ENCODE results near the gene GJB5. TPM values are rescaled to one million over a fixed set of nuclear protein-coding genes. Genes with fewer than 3 reads are reported as not detected.
"Not testable (repeated sequence)": the region's sequence is repeated elsewhere in the genome, so short reads cannot be mapped to it uniquely, and the experiment has no call there.

Gene GJB5
- total RNA-seq, 1 donor from 2014 or later = not detected

DNA sequence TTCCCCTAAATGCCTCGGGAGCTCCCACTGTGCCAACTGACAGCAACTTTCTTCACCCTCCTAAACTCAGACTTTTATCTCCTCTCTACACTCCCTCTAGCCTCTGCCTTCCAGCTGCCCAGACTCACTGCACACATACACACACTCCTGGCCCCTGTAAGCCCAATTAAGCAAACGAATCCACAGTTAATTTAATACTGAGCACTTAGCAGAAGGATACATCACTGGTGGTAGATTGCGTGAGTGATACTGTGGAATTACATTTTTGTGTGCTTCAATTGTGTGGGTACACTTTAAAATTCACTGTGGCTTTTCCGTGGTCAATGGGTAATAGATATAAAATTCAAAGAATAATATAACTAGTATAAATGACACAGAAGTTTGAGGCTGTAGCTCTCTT lies 33.6 kb upstream of the GJB5 start:
- peaks cover 3% of the 10 kb centered on the region for H3K27me3 Mint-ChIP-seq (ENCODE audit: unreplicated experiment)
- H3K4me3 Mint-ChIP-seq (ENCODE audit: unreplicated experiment) = no peak overlapping the region
- no peaks in the 10 kb centered on the region for H3K9me3 Mint-ChIP-seq (ENCODE audit: unreplicated experiment)

DNA sequence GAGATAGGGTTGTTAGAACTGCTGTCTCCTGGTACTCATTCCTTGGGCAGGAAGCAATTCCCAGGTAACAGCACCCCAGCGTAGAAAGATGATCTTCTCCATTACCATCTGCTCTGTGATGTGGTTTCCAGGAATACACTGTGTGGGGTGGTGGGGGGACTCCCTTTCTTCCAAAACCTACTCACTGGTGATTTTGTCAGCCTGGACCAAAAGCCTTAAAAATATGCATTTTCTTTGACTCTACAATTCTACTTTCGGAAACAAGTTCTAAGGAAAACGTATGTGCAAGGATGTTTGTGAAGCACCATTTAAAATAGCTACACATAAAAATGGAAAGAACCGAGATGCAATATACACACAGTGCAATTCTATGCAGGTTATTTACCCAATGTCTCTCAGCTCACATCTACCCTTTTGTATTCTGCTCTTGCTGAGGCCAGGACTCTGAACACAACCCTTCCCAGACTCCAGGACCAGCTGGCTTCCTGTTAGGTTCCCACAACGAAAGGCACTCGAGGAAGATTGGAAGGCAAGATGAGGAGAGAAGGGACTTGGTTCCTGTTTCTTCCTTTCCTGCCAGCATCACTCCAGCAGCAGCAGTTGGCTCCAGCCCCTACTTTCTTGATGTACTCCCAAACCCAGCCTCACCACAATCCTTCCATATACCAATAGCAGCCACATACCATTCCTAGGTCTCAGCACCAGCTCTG lies 33.0 kb upstream of the GJB5 start:
- H3K4me3 Mint-ChIP-seq (ENCODE audit: unreplicated experiment) = no peak overlapping the region
- peaks cover 5% of the 10 kb centered on the region for H3K4me1 Mint-ChIP-seq (ENCODE audit: unreplicated experiment)
- TF ChIP-seq, protein P1, sequence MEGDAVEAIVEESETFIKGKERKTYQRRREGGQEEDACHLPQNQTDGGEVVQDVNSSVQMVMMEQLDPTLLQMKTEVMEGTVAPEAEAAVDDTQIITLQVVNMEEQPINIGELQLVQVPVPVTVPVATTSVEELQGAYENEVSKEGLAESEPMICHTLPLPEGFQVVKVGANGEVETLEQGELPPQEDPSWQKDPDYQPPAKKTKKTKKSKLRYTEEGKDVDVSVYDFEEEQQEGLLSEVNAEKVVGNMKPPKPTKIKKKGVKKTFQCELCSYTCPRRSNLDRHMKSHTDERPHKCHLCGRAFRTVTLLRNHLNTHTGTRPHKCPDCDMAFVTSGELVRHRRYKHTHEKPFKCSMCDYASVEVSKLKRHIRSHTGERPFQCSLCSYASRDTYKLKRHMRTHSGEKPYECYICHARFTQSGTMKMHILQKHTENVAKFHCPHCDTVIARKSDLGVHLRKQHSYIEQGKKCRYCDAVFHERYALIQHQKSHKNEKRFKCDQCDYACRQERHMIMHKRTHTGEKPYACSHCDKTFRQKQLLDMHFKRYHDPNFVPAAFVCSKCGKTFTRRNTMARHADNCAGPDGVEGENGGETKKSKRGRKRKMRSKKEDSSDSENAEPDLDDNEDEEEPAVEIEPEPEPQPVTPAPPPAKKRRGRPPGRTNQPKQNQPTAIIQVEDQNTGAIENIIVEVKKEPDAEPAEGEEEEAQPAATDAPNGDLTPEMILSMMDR (IDR thresholded peaks at IDR 0.05; ENCODE audit: unreplicated experiment) = no peak
- no peak overlapping the region for H3K27ac Mint-ChIP-seq (ENCODE audit: unreplicated experiment)
- H3K27me3 Mint-ChIP-seq (ENCODE audit: unreplicated experiment) = peaks cover 3% of the 10 kb centered on the region
- DNase-seq (ENCODE audit: low spot score) = no peak
- no peaks in the 10 kb centered on the region for H3K9me3 Mint-ChIP-seq (ENCODE audit: unreplicated experiment)
- H3K36me3 Mint-ChIP-seq (ENCODE audit: low read depth, unreplicated experiment) = no peaks in the 10 kb centered on the region

More for the DNA sequence above, 33.6 kb upstream of the GJB5 start:
- Mint-ChIP-seq H3K27ac (ENCODE audit: unreplicated experiment) (no peak overlapping the region), H3K36me3 (ENCODE audit: low read depth, unreplicated experiment) (no peaks in the 10 kb centered on the region), H3K4me1 (ENCODE audit: unreplicated experiment) (peaks cover 5% of the 10 kb centered on the region)
- DNase-seq (ENCODE audit: low spot score) = no peak
- TF ChIP-seq, protein P1 (IDR thresholded peaks at IDR 0.05; ENCODE audit: unreplicated experiment) = no peak

DNA sequence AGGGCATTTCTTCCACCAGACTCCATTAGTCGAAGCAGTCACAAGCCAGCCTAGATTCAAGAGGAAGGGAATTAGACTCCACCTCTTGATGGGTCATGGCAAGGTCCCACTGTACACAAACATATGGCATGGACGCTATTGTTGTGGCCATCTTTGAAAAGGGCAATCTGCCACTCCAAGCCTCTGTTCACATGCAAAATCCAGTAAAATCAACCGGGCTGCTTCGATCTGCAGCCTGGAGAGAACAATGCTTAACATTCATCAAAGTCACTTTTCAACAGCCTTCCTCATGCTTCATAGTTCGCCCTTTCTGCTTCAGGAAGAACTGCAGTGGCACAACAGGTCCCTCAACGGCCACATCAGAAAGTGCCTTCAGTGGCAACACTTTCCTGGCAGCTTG lies 28.0 kb upstream of the GJB5 start:
- no peak overlapping the region for H3K4me3 Mint-ChIP-seq (ENCODE audit: unreplicated experiment)
- peaks cover 12% of the 10 kb centered on the region for H3K27me3 Mint-ChIP-seq (ENCODE audit: unreplicated experiment)
- no peaks in the 10 kb centered on the region for H3K36me3 Mint-ChIP-seq (ENCODE audit: low read depth, unreplicated experiment)
- peaks cover 4% of the 10 kb centered on the region for H3K4me1 Mint-ChIP-seq (ENCODE audit: unreplicated experiment)
- no peak for DNase-seq (ENCODE audit: low spot score)
- H3K9me3 Mint-ChIP-seq (ENCODE audit: unreplicated experiment) = no peaks in the 10 kb centered on the region
- TF ChIP-seq, protein P1 (IDR thresholded peaks at IDR 0.05; ENCODE audit: unreplicated experiment) = no peak
- H3K27ac Mint-ChIP-seq (ENCODE audit: unreplicated experiment) = no peak overlapping the region

DNA sequence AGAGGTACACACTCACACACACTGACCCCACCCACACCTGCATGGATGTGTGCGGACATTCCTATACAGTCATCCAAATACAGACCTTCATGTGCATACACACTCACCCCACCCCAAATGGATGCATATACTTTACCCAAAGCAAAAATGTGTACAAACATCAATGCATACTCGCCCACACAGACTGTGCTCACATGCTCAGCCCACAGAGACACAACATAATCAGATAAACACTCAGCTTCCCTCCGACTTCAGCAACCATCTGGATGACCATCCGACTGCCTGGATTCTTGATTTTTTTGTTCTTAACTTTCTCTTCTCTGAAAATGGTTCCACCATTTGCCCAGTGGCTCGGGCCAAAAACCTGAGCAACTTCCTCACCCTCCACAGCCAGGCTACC lies 24.4 kb upstream of the GJB5 start:
- no peaks in the 10 kb centered on the region for H3K36me3 Mint-ChIP-seq (ENCODE audit: low read depth, unreplicated experiment)
- no peak for DNase-seq (ENCODE audit: low spot score)
- no peak overlapping the region for H3K27ac Mint-ChIP-seq (ENCODE audit: unreplicated experiment)
- no peaks in the 10 kb centered on the region for H3K9me3 Mint-ChIP-seq (ENCODE audit: unreplicated experiment)
- no peak overlapping the region for H3K4me3 Mint-ChIP-seq (ENCODE audit: unreplicated experiment)
- no peaks in the 10 kb centered on the region for H3K4me1 Mint-ChIP-seq (ENCODE audit: unreplicated experiment)
- peaks cover 10% of the 10 kb centered on the region for H3K27me3 Mint-ChIP-seq (ENCODE audit: unreplicated experiment)
- TF ChIP-seq, protein P1 (IDR thresholded peaks at IDR 0.05; ENCODE audit: unreplicated experiment) = no peak

DNA sequence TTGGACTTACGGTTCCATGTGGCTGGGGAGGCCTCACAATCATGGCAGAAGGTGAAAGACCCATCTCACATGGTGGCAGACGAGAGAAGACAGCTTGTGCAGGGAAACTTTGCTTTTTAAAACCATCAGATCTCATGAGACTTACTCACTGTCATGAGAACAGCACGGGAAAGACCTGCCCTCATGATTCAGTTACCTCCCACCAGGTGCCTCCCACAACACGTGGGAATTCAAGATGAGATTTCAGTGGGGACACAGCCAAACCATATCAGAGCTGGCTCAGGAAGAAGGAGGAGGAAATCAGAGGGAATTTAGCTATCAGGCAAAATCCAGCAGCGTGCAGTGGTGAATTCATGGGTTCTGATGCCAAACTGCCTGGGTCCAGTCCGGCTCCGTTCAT lies 22.0 kb upstream of the GJB5 start:
- not testable (repeated sequence) for H3K27ac Mint-ChIP-seq (ENCODE audit: unreplicated experiment); H3K4me3 Mint-ChIP-seq (ENCODE audit: unreplicated experiment); DNase-seq (ENCODE audit: low spot score); H3K27me3 Mint-ChIP-seq (ENCODE audit: unreplicated experiment); H3K9me3 Mint-ChIP-seq (ENCODE audit: unreplicated experiment); H3K4me1 Mint-ChIP-seq (ENCODE audit: unreplicated experiment); H3K36me3 Mint-ChIP-seq (ENCODE audit: low read depth, unreplicated experiment)

All from endothelial cell (in vitro differentiated cells).